ENCODE data around the gene MICOS13. TPM values are rescaled to one million over a fixed set of nuclear protein-coding genes. Genes with fewer than 3 reads are reported as not detected.

Gene MICOS13
- total and polyA plus RNA-seq, 12 donors: 122 to 658 (median 139) TPM

GRCh38 chr19:5655412-5655811 lies 24.9 kb downstream of the MICOS13 start:
- Histone ChIP-seq H3K4me1 (no peaks in the 10 kb centered on the region), H3K9me3 (no peaks in the 10 kb centered on the region), H3K36me3 (peaks cover 0 to 100% (median 92%) of the 10 kb centered on the region in 9 donors), H3K27me3 (no peaks in the 10 kb centered on the region), H3K4me3 (no peak overlapping the region), H3K27ac (no peak overlapping the region)
- TF ChIP-seq CTCF (IDR thresholded peaks at IDR 0.05): no peak
- intact Hi-C loops (cut with DNase I): no loop called here
- 80 to 88% methylated on average over 5 of the region's 5 CpGs for WGBS, 2 donors
- DNase-seq: no peak
- no peak for ATAC-seq

GRCh38 chr19:5654931-5655330 lies 25.4 kb downstream of the MICOS13 start:
- Histone ChIP-seq H3K4me3 (no peak overlapping the region), H3K36me3 (peaks cover 4 to 100% (median 93%) of the 10 kb centered on the region in 9 donors), H3K4me1 (no peaks in the 10 kb centered on the region), H3K27ac (no peak overlapping the region), H3K27me3 (no peaks in the 10 kb centered on the region), H3K9me3 (no peaks in the 10 kb centered on the region)
- intact Hi-C loops (cut with DNase I): no loop called here
- no peak for TF ChIP-seq CTCF (IDR thresholded peaks at IDR 0.05)
- WGBS, 2 donors: 57 to 73% methylated on average over 5 of the region's 5 CpGs
- DNase-seq (no peak), ATAC-seq (no peak)

GRCh38 chr19:5652261-5652660 lies 28.1 kb downstream of the MICOS13 start:
- DNase-seq (no peak), ATAC-seq (no peak)
- TF ChIP-seq CTCF (IDR thresholded peaks at IDR 0.05): no peak
- 86 to 89% methylated on average over 10 of the region's 10 CpGs for WGBS, 2 donors
- Histone ChIP-seq H3K36me3 (peaks cover 9 to 93% (median 86%) of the 10 kb centered on the region in 9 donors), H3K9me3 (no peaks in the 10 kb centered on the region), H3K27ac (no peak overlapping the region), H3K4me1 (no peaks in the 10 kb centered on the region), H3K27me3 (no peaks in the 10 kb centered on the region), H3K4me3 (no peak overlapping the region)
- intact Hi-C loops (cut with DNase I): no loop called here

- DNase-seq (no peak), ATAC-seq (no peak)
- H3K27ac ChIP-seq: no peak overlapping the region
- H3K27me3 ChIP-seq: no peaks in the 10 kb centered on the region
- H3K36me3 ChIP-seq: peaks cover 9 to 93% (median 86%) of the 10 kb centered on the region in 9 donors
- 93 to 95% methylated on average over 5 of the region's 5 CpGs for WGBS, 2 donors
- no peak overlapping the region for H3K4me3 ChIP-seq
- no peaks in the 10 kb centered on the region for H3K4me1 ChIP-seq
- TF ChIP-seq CTCF (IDR thresholded peaks at IDR 0.05): no peak
- intact Hi-C loops (cut with DNase I): no loop called here
- H3K9me3 ChIP-seq: no peaks in the 10 kb centered on the region
These were observed 29.0 kb downstream of the MICOS13 start for GRCh38 chr19:5651361-5651760.
